Erythroblast (primary cell): ENCODE results near the gene NNMT.
"Not testable (repeated sequence)": the region's sequence is repeated elsewhere in the genome, so short reads cannot be mapped to it uniquely, and the experiment has no call there.

Experiments
- GATA1 ChIP-seq: IDR thresholded peaks from 2 replicates; pipeline ENCODE4 v1.6.1; 2011; ENCODE audit warnings: low read depth, mild to moderate bottlenecking, control low read depth, low read length, moderate library complexity
- POLR2A ChIP-seq: IDR thresholded peaks from 2 replicates; pipeline ENCODE4 v1.6.1; 2011; ENCODE audit warnings: mild to moderate bottlenecking, low read length

DNA sequence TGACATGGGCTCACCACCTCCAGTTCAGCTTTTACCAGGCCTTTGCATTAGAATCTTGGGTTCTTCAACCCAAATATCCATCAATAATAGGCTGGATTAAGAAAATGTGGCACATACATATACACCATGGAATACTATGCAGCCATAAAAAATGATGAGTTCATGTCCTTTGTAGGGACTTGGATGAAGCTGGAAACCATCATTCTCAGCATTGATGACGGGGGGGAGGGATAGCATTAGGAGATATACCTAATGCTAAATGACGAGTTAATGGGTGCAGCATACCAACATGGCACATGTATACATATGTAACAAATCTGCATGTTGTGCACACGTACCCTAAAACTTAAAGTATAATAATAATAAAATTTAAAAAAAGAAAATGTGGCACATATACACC is 45.5 kb downstream of the NNMT start:
- not testable (repeated sequence) for TF ChIP-seq POLR2A, GATA1
